ENCODE data around the gene RPAP2. TPM values are rescaled to one million over a fixed set of nuclear protein-coding genes. Genes with fewer than 3 reads are reported as not detected.

Gene RPAP2
- total RNA-seq, 2 experiments from 2014 or later = 23.4 to 26.5 TPM

- Mint-ChIP-seq H3K36me3 (ENCODE audit: low read depth) (peaks cover 46% of the 10 kb centered on the region), H3K27me3 (no peaks in the 10 kb centered on the region), H3K4me3 (peak overlapping the region; percentile 42), H3K9me3 (no peaks in the 10 kb centered on the region), H3K4me1 (ENCODE audit: low read depth) (peaks cover 46% of the 10 kb centered on the region), H3K27ac (no peak overlapping the region)
- POLR2A ChIA-PET = interaction anchor here (0.7 kb wide), 1 partner anchor 144 kb away, joined by 3 read pairs; no protein-coding TSS in a partner anchor
- ATAC-seq (ENCODE audit: poor library complexity) (no peak), DNase-seq (no peak)
- H3K27ac ChIP-seq (ENCODE audit: low read depth in 1 of 2, low read length in 2 of 2) = no peak overlapping the region
- peaks cover 12% of the 10 kb centered on the region for H3K4me1 ChIP-seq (ENCODE audit: insufficient read depth, low read length)
- H3K36me3 ChIP-seq (ENCODE audit: insufficient read depth, low read length) = peaks cover 30% of the 10 kb centered on the region
- intact Hi-C loops (cut with DNase I, micrococcal nuclease) = loop anchor here (5.0 to 10.0 kb wide), 2 partner anchors 496 to 881 kb away; partner anchors contain the start of genes CCDC18 (in 1 of the 2) and TMED5 (in 1 of the 2)
- no peak overlapping the region for H3K4me3 ChIP-seq (ENCODE audit: low read length)
- H3K9me3 ChIP-seq (ENCODE audit: control insufficient read depth in 1 of 2, insufficient read depth in 1 of 2, low read length in 2 of 2) = no peaks in the 10 kb centered on the region
- no peak for TF ChIP-seq CTCF (IDR thresholded peaks at IDR 0.05)
- H3K27me3 ChIP-seq (ENCODE audit: control insufficient read depth in 1 of 2, insufficient read depth in 2 of 2, low read length in 2 of 2) = no peaks in the 10 kb centered on the region
- CTCF ChIA-PET = interaction anchor here (4.0 kb wide), 1 partner anchor 9 kb away, joined by 16 read pairs; no protein-coding TSS in a partner anchor
These were observed 2.2 kb downstream of the RPAP2 start for GRCh38 chr1:92301021-92301420.

GRCh38 chr1:92306020-92306419 is 7.2 kb downstream of the RPAP2 start:
- POLR2A ChIA-PET = no interaction called here
- H3K27ac Mint-ChIP-seq = no peak overlapping the region
- Histone ChIP-seq H3K9me3 (ENCODE audit: control insufficient read depth in 1 of 2, insufficient read depth in 1 of 2, low read length in 2 of 2) (no peaks in the 10 kb centered on the region), H3K4me3 (ENCODE audit: low read length) (no peak overlapping the region), H3K27me3 (ENCODE audit: control insufficient read depth in 1 of 2, insufficient read depth in 2 of 2, low read length in 2 of 2) (no peaks in the 10 kb centered on the region), H3K4me1 (ENCODE audit: insufficient read depth, low read length) (peaks cover under 1% of the 10 kb centered on the region), H3K36me3 (ENCODE audit: insufficient read depth, low read length) (peaks cover 36% of the 10 kb centered on the region), H3K27ac (ENCODE audit: low read depth in 1 of 2, low read length in 2 of 2) (no peak overlapping the region)
- peaks cover 55% of the 10 kb centered on the region for H3K36me3 Mint-ChIP-seq (ENCODE audit: low read depth)
- intact Hi-C loops (cut with DNase I, micrococcal nuclease) = loop anchor here in 1 of 2 experiments (10.0 kb wide), 1 partner anchor 501 kb away; no protein-coding TSS in a partner anchor
- H3K9me3 Mint-ChIP-seq = no peaks in the 10 kb centered on the region
- CTCF ChIA-PET = interaction anchor here (1.7 kb wide), 1 partner anchor 10 kb away, joined by 4 read pairs; no protein-coding TSS in a partner anchor
- peaks cover 16% of the 10 kb centered on the region for H3K4me1 Mint-ChIP-seq (ENCODE audit: low read depth)
- no peaks in the 10 kb centered on the region for H3K27me3 Mint-ChIP-seq
- ATAC-seq (ENCODE audit: poor library complexity) (no peak), DNase-seq (no peak)
- no peak overlapping the region for H3K4me3 Mint-ChIP-seq
- TF ChIP-seq CTCF (IDR thresholded peaks at IDR 0.05) = no peak

GRCh38 chr1:92307980-92308379 is 9.1 kb downstream of the RPAP2 start:
- CTCF ChIA-PET = interaction anchor here (1.5 kb wide), 1 partner anchor 176 kb away, joined by 3 read pairs; no protein-coding TSS in a partner anchor
- intact Hi-C loops (cut with DNase I, micrococcal nuclease) = loop anchor here in 1 of 2 experiments (10.0 kb wide), 1 partner anchor 503 kb away; no protein-coding TSS in a partner anchor
- H3K36me3 Mint-ChIP-seq (ENCODE audit: low read depth) = peaks cover 66% of the 10 kb centered on the region

More at GRCh38 chr1:92307980-92308379, 9.1 kb downstream of the RPAP2 start:
- peaks cover 24% of the 10 kb centered on the region for H3K4me1 Mint-ChIP-seq (ENCODE audit: low read depth)
- no peaks in the 10 kb centered on the region for H3K9me3 Mint-ChIP-seq
- Histone ChIP-seq H3K36me3 (ENCODE audit: insufficient read depth, low read length) (peaks cover 36% of the 10 kb centered on the region), H3K4me3 (ENCODE audit: low read length) (no peak overlapping the region), H3K4me1 (ENCODE audit: insufficient read depth, low read length) (peaks cover 11% of the 10 kb centered on the region), H3K27ac (ENCODE audit: low read depth in 1 of 2, low read length in 2 of 2) (no peak overlapping the region), H3K9me3 (ENCODE audit: control insufficient read depth in 1 of 2, insufficient read depth in 1 of 2, low read length in 2 of 2) (peaks cover 0 to 4% of the 10 kb centered on the region in 2 experiments), H3K27me3 (ENCODE audit: control insufficient read depth in 1 of 2, insufficient read depth in 2 of 2, low read length in 2 of 2) (no peaks in the 10 kb centered on the region)
- no peak overlapping the region for H3K4me3 Mint-ChIP-seq
- no peak for TF ChIP-seq CTCF (IDR thresholded peaks at IDR 0.05)
- ATAC-seq (ENCODE audit: poor library complexity) = no peak
- no peak overlapping the region for H3K27ac Mint-ChIP-seq
- DNase-seq = no peak
- H3K27me3 Mint-ChIP-seq = no peaks in the 10 kb centered on the region
- POLR2A ChIA-PET = no interaction called here
